Measurements from ENCODE around the gene KIRREL3.

Gene KIRREL3

GRCh38 chr11:126942146-126942545 lies 58.4 kb downstream of the KIRREL3 start:
- H3K27ac ChIP-seq (ENCODE audit: low read depth, low read length) = no peak overlapping the region
- H3K9me3 ChIP-seq (ENCODE audit: control insufficient read depth in 1 of 2, low read length in 2 of 2) = no peaks in the 10 kb centered on the region
- H3K4me1 ChIP-seq (ENCODE audit: control insufficient read depth in 1 of 2, insufficient read depth in 2 of 2, low read length in 2 of 2) = no peaks in the 10 kb centered on the region
- no peaks in the 10 kb centered on the region for H3K27me3 ChIP-seq (ENCODE audit: control insufficient read depth in 1 of 2, insufficient read depth in 2 of 2, low read length in 2 of 2)
- no peak overlapping the region for H3K9ac ChIP-seq (ENCODE audit: low read depth in 1 of 2, low read length in 2 of 2)
- no peaks in the 10 kb centered on the region for H3K36me3 ChIP-seq (ENCODE audit: control insufficient read depth in 1 of 2, insufficient read depth in 2 of 2, low read length in 2 of 2)
- no peak overlapping the region for H3K4me3 ChIP-seq (ENCODE audit: low read depth in 1 of 2, low read length in 2 of 2)

GRCh38 chr11:126939552-126939951 lies 61.0 kb downstream of the KIRREL3 start:
- no peaks in the 10 kb centered on the region for H3K27me3 ChIP-seq (ENCODE audit: control insufficient read depth in 1 of 2, insufficient read depth in 2 of 2, low read length in 2 of 2)
- no peaks in the 10 kb centered on the region for H3K36me3 ChIP-seq (ENCODE audit: control insufficient read depth in 1 of 2, insufficient read depth in 2 of 2, low read length in 2 of 2)
- no peak overlapping the region for H3K4me3 ChIP-seq (ENCODE audit: low read depth in 1 of 2, low read length in 2 of 2)
- no peaks in the 10 kb centered on the region for H3K4me1 ChIP-seq (ENCODE audit: control insufficient read depth in 1 of 2, insufficient read depth in 2 of 2, low read length in 2 of 2)
- H3K9ac ChIP-seq (ENCODE audit: low read depth in 1 of 2, low read length in 2 of 2) = no peak overlapping the region
- H3K9me3 ChIP-seq (ENCODE audit: control insufficient read depth in 1 of 2, low read length in 2 of 2) = no peaks in the 10 kb centered on the region
- H3K27ac ChIP-seq (ENCODE audit: low read depth, low read length) = no peak overlapping the region

- H3K4me3 ChIP-seq (ENCODE audit: low read depth in 1 of 2, low read length in 2 of 2) = no peak overlapping the region
- no peak overlapping the region for H3K27ac ChIP-seq (ENCODE audit: low read depth, low read length)
- no peaks in the 10 kb centered on the region for H3K4me1 ChIP-seq (ENCODE audit: control insufficient read depth in 1 of 2, insufficient read depth in 2 of 2, low read length in 2 of 2)
- H3K9ac ChIP-seq (ENCODE audit: low read depth in 1 of 2, low read length in 2 of 2) = no peak overlapping the region
- H3K36me3 ChIP-seq (ENCODE audit: control insufficient read depth in 1 of 2, insufficient read depth in 2 of 2, low read length in 2 of 2) = no peaks in the 10 kb centered on the region
- no peaks in the 10 kb centered on the region for H3K9me3 ChIP-seq (ENCODE audit: control insufficient read depth in 1 of 2, low read length in 2 of 2)
- H3K27me3 ChIP-seq (ENCODE audit: control insufficient read depth in 1 of 2, insufficient read depth in 2 of 2, low read length in 2 of 2) = no peaks in the 10 kb centered on the region
Observed at GRCh38 chr11:126938718-126939117, 61.9 kb downstream of the KIRREL3 start.

GRCh38 chr11:126930091-126930841 lies 70.3 kb downstream of the KIRREL3 start:
- no peaks in the 10 kb centered on the region for H3K9me3 ChIP-seq (ENCODE audit: control insufficient read depth in 1 of 2, low read length in 2 of 2)
- no peaks in the 10 kb centered on the region for H3K27me3 ChIP-seq (ENCODE audit: control insufficient read depth in 1 of 2, insufficient read depth in 2 of 2, low read length in 2 of 2)
- no peak overlapping the region for H3K9ac ChIP-seq (ENCODE audit: low read depth in 1 of 2, low read length in 2 of 2)
- H3K27ac ChIP-seq (ENCODE audit: low read depth, low read length) = no peak overlapping the region
- H3K4me1 ChIP-seq (ENCODE audit: control insufficient read depth in 1 of 2, insufficient read depth in 2 of 2, low read length in 2 of 2) = no peaks in the 10 kb centered on the region
- no peak overlapping the region for H3K4me3 ChIP-seq (ENCODE audit: low read depth in 1 of 2, low read length in 2 of 2)
- no peaks in the 10 kb centered on the region for H3K36me3 ChIP-seq (ENCODE audit: control insufficient read depth in 1 of 2, insufficient read depth in 2 of 2, low read length in 2 of 2)

GRCh38 chr11:126929179-126930061 lies 71.2 kb downstream of the KIRREL3 start:
- no peak overlapping the region for H3K27ac ChIP-seq (ENCODE audit: low read depth, low read length)
- no peak overlapping the region for H3K4me3 ChIP-seq (ENCODE audit: low read depth in 1 of 2, low read length in 2 of 2)
- no peak overlapping the region for H3K9ac ChIP-seq (ENCODE audit: low read depth in 1 of 2, low read length in 2 of 2)
- H3K36me3 ChIP-seq (ENCODE audit: control insufficient read depth in 1 of 2, insufficient read depth in 2 of 2, low read length in 2 of 2) = no peaks in the 10 kb centered on the region
- no peaks in the 10 kb centered on the region for H3K9me3 ChIP-seq (ENCODE audit: control insufficient read depth in 1 of 2, low read length in 2 of 2)
- no peaks in the 10 kb centered on the region for H3K27me3 ChIP-seq (ENCODE audit: control insufficient read depth in 1 of 2, insufficient read depth in 2 of 2, low read length in 2 of 2)
- H3K4me1 ChIP-seq (ENCODE audit: control insufficient read depth in 1 of 2, insufficient read depth in 2 of 2, low read length in 2 of 2) = no peaks in the 10 kb centered on the region

GRCh38 chr11:126927623-126928022 lies 72.9 kb downstream of the KIRREL3 start:
- H3K27ac ChIP-seq (ENCODE audit: low read depth, low read length) = no peak overlapping the region
- no peaks in the 10 kb centered on the region for H3K4me1 ChIP-seq (ENCODE audit: control insufficient read depth in 1 of 2, insufficient read depth in 2 of 2, low read length in 2 of 2)
- no peak overlapping the region for H3K9ac ChIP-seq (ENCODE audit: low read depth in 1 of 2, low read length in 2 of 2)
- H3K9me3 ChIP-seq (ENCODE audit: control insufficient read depth in 1 of 2, low read length in 2 of 2) = no peaks in the 10 kb centered on the region
- no peak overlapping the region for H3K4me3 ChIP-seq (ENCODE audit: low read depth in 1 of 2, low read length in 2 of 2)
- no peaks in the 10 kb centered on the region for H3K36me3 ChIP-seq (ENCODE audit: control insufficient read depth in 1 of 2, insufficient read depth in 2 of 2, low read length in 2 of 2)
- H3K27me3 ChIP-seq (ENCODE audit: control insufficient read depth in 1 of 2, insufficient read depth in 2 of 2, low read length in 2 of 2) = no peaks in the 10 kb centered on the region

GRCh38 chr11:126926376-126926791 lies 74.2 kb downstream of the KIRREL3 start:
- no peaks in the 10 kb centered on the region for H3K4me1 ChIP-seq (ENCODE audit: control insufficient read depth in 1 of 2, insufficient read depth in 2 of 2, low read length in 2 of 2)
- no peaks in the 10 kb centered on the region for H3K27me3 ChIP-seq (ENCODE audit: control insufficient read depth in 1 of 2, insufficient read depth in 2 of 2, low read length in 2 of 2)
- no peak overlapping the region for H3K27ac ChIP-seq (ENCODE audit: low read depth, low read length)
- H3K9me3 ChIP-seq (ENCODE audit: control insufficient read depth in 1 of 2, low read length in 2 of 2) = no peaks in the 10 kb centered on the region
- no peak overlapping the region for H3K9ac ChIP-seq (ENCODE audit: low read depth in 1 of 2, low read length in 2 of 2)
- no peak overlapping the region for H3K4me3 ChIP-seq (ENCODE audit: low read depth in 1 of 2, low read length in 2 of 2)
- H3K36me3 ChIP-seq (ENCODE audit: control insufficient read depth in 1 of 2, insufficient read depth in 2 of 2, low read length in 2 of 2) = no peaks in the 10 kb centered on the region

GRCh38 chr11:126925321-126926093 lies 75.1 kb downstream of the KIRREL3 start:
- H3K9me3 ChIP-seq (ENCODE audit: control insufficient read depth in 1 of 2, low read length in 2 of 2) = no peaks in the 10 kb centered on the region
- no peaks in the 10 kb centered on the region for H3K4me1 ChIP-seq (ENCODE audit: control insufficient read depth in 1 of 2, insufficient read depth in 2 of 2, low read length in 2 of 2)
- no peak overlapping the region for H3K9ac ChIP-seq (ENCODE audit: low read depth in 1 of 2, low read length in 2 of 2)
- no peaks in the 10 kb centered on the region for H3K36me3 ChIP-seq (ENCODE audit: control insufficient read depth in 1 of 2, insufficient read depth in 2 of 2, low read length in 2 of 2)
- H3K27me3 ChIP-seq (ENCODE audit: control insufficient read depth in 1 of 2, insufficient read depth in 2 of 2, low read length in 2 of 2) = no peaks in the 10 kb centered on the region
- no peak overlapping the region for H3K4me3 ChIP-seq (ENCODE audit: low read depth in 1 of 2, low read length in 2 of 2)
- H3K27ac ChIP-seq (ENCODE audit: low read depth, low read length) = no peak overlapping the region

- H3K9ac ChIP-seq (ENCODE audit: low read depth in 1 of 2, low read length in 2 of 2) = no peak overlapping the region
- no peak overlapping the region for H3K4me3 ChIP-seq (ENCODE audit: low read depth in 1 of 2, low read length in 2 of 2)
- no peaks in the 10 kb centered on the region for H3K9me3 ChIP-seq (ENCODE audit: control insufficient read depth in 1 of 2, low read length in 2 of 2)
- no peaks in the 10 kb centered on the region for H3K4me1 ChIP-seq (ENCODE audit: control insufficient read depth in 1 of 2, insufficient read depth in 2 of 2, low read length in 2 of 2)
- H3K36me3 ChIP-seq (ENCODE audit: control insufficient read depth in 1 of 2, insufficient read depth in 2 of 2, low read length in 2 of 2) = no peaks in the 10 kb centered on the region
- H3K27me3 ChIP-seq (ENCODE audit: control insufficient read depth in 1 of 2, insufficient read depth in 2 of 2, low read length in 2 of 2) = no peaks in the 10 kb centered on the region
- H3K27ac ChIP-seq (ENCODE audit: low read depth, low read length) = no peak overlapping the region
Observed at GRCh38 chr11:126924376-126925040, 76.1 kb downstream of the KIRREL3 start.
